ENCODE results near the gene CDH12.

The CDH12 gene

GRCh38 chr5:21823588-21823987, 1029.6 kb downstream of the CDH12 start:
- no peak for DNase-seq (ENCODE audit: low read depth in 2 of 2)

- DNase-seq (ENCODE audit: low read depth in 2 of 2), result no peak
Observed at GRCh38 chr5:21823076-21823574, 1030.0 kb downstream of the CDH12 start.

DNA sequence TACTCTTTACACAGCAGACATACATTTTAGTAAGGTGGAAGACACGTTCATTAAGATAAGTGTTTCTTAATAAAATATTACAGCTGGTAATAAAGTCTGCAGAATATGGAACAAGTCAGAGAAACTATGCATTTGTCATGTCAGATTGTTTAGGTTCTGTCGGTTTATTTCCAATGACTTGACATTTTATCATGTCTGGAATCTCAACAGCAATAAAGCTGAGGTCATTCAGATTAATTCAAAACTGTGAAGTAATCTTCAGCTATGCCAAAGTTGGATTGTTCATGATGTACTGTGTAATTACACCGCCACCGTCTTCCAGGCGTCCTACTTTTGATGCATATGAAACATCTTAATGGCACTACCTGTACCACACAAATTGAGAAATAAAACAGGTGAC, 1032.6 kb downstream of the CDH12 start:
- no peak for DNase-seq (ENCODE audit: low read depth in 2 of 2)

- DNase-seq (ENCODE audit: low read depth in 2 of 2), result no peak
Observed at GRCh38 chr5:21818370-21818720, 1034.8 kb downstream of the CDH12 start.

DNA sequence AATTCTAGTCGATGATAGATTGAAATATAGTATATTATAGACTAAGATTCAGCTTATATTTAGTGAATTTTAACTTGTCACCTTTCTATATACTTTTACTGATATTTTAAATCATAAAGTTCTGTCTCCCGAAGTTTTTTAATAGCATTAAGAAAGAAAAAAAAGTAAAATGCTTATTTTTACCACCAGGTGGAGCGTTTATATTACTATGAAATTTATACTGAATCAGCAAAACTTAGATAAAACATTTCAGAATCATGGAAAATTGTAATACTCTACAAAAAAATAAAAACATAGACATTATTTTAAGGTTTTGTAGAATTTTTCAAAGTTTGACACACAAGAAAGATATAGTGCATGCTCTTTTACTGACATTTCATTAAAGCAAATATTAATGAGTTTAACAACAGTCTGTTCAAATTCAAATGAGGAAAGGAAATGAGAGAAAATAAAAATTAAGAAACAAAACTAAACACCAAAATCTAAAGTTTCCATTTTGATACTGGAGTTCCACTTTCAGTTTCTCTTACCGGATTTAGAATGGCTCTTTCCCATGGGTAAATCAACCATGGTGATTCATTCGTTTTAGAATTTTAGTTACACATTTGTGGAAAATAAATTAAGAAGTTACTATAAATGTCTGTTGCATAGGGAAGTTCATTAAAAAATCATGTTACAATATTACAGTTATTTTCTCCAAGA, 1035.3 kb downstream of the CDH12 start:
- DNase-seq (ENCODE audit: low read depth in 2 of 2), result no peak

DNA sequence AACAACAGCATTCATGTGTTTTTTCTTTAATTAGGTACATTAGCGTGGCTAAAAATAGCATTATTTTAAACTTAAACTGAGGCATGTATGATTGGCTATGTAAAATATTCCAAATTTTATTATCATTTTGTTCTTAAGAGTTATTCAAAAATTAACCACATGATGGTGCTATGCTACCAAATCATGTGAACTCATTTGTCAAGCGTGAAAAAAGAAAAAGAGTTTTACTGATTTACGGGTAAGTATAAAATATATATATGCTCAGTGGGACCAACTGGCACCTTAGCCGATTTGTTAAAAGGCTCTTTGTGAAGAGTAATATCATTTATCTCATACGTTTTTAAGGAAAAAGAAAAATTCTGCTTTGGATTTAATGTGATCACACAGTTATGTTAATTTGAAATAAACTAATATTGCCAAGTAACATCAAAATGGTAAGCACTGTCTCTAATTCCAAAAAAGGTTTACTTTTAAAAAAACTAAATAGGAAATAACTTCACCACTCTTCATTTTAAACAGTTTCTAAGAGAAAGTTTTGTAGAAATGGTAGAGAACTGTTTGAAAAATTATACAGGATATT, 1042.3 kb downstream of the CDH12 start:
- no peak for DNase-seq (ENCODE audit: low read depth in 2 of 2)

DNA sequence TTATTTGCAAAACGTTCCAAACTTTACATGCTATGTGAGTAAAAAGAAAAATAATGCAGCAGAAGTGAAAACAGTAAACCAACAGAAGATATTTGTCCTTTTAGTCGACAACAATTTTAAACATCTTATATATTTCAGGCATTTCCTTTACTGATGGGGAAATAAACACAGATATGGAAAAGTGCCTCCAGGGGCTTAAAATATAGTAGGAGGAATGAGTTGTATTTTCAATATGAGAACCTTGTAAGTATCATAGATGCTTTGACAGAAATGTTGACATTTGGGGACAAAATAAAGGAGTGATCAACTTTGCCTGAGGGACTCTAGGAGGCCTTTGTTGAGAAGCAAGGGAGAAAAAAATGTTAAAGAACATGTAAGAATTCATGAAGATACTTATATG, 1043.5 kb downstream of the CDH12 start:
- no peak for DNase-seq (ENCODE audit: low read depth in 2 of 2)

DNA sequence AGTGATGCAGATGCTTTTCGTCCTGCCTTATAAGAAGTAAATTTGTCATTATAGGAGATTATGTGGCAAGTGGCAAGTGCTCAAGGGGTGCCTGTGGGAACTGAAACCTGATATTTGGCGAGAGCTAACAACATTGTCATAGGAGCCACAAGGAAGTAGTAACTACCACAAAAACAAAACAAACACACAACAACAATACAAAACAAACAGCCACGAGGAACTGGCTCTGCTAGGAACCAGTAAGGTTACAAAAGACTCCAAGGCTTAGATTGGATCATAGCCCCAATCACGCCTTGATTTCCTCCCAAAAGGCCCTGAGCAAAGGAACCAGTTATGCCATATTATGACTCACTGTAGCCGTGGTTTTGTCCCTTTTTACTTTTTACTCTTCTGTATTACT, 1045.2 kb downstream of the CDH12 start:
- no peak for DNase-seq (ENCODE audit: low read depth in 2 of 2)

DNA sequence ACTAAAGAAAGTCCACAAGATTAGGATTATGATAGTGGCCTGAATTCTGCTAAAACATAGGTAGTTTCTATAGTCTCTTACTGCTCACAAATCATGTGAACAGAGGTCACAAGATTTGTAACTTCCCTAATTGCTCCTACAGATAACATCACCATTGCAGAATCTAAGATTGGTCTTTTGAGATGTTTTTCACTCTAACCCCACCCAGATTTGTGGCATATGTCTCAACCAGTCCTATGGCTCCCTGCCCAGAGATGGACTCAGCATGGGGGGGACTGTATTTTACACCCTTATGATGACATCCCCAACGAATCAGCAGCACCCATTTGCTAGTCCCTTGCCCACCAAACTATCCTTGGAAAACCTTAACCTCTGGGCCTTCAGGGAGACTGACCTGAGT, 1046.2 kb downstream of the CDH12 start:
- DNase-seq (ENCODE audit: low read depth in 2 of 2), result no peak

DNA sequence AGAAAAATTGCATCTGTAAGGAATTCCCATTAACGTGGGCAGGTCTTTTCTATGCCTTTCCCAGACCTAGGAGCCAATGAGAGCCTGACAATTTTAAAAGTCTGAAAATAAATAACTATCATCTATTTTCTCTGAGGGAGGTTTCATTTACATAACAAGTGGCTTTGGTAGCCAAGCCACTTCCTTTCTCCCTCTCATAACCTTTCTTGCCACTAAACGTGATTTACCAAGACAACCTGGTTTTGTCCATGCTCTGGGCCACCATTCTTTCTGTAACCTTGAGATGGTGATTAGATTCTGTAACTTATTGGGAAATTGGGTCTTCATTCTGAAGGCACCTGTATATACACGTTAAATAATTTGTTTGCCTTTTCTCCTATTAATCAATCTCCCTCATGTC, 1046.9 kb downstream of the CDH12 start:
- DNase-seq (ENCODE audit: low read depth in 2 of 2), result no peak

- DNase-seq (ENCODE audit: low read depth in 2 of 2), result no peak
Observed at GRCh38 chr5:21802869-21803490, 1050.2 kb downstream of the CDH12 start.

DNA sequence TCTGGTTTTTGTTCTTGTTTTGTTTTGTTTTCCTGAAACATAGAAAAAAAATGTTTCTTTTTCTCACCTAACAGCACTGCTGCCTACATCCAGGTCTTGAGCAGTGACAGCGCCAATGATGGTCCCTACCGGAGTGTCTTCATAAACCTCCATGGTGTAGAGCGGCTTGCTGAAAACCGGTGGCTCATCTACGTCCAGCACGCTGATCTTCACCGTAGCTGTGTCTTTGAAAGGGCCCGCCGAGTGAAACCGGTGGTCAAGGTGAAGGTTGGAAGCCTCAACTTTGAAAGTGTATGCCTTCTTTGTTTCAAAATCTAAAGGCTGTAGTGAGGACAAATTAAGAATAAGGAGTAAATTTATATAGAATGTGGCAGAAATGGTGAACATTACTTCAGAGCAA, 1051.0 kb downstream of the CDH12 start:
- DNase-seq (ENCODE audit: low read depth in 2 of 2), result no peak

DNA sequence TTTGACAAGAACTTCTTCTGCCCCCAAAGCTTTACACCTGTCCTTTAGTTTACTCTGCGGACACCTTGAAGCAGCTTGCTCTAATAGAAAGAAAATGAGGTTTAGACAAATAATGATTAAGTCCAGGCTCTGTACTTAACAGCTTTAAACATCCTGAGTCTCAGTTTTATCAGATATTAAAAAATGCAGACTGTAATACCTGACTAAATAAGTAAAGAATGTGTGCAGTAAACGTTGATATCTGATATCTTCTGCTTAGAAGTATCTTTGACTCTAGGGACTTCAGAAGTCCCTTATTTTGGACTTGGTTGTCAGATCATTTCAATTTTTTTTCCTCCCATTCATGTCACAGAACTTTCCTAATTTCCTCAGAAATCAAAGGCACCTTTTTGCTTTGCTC, 1060.4 kb downstream of the CDH12 start:
- DNase-seq (ENCODE audit: low read depth in 2 of 2), result no peak

DNA sequence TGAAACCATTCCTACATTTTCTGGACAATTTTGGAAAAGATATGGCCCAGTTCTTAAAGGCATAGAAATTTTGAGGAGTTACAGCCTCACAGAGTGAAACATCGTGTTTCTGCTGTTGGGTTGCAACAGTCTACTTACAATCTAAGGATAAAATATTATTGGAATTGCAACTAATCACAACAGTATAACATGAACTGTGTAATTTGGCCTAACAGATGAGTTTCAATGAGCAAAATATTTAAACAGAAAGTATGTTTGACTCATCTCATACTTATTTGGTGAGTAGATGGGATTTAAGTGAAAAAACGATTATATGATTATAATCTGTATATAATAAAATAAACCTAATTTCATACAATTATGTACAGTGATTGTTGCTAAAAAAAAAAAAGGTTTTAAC, 1061.8 kb downstream of the CDH12 start:
- DNase-seq (ENCODE audit: low read depth in 2 of 2), result no peak

DNA sequence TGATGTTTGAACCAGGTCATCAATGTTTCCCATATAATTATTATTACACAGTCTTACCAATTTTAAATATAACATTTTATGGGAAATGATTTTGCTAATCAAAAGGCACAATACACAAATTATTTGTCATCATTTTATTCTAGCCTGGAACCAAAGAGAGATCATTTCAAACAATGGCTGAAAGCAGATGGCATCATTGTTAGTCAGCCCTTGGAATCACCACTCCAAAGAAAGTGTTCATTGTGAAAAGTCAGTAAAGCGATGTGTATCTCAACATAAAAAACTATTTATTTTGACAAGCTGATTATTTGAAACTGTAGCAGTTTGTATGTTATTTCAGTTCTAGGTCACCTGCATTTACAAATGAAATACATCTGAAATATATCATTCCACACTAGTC, 1068.7 kb downstream of the CDH12 start:
- DNase-seq (ENCODE audit: low read depth in 2 of 2), result no peak

GRCh38 chr5:21783074-21783679, 1070.0 kb downstream of the CDH12 start:
- DNase-seq (ENCODE audit: low read depth in 2 of 2), result no peak

GRCh38 chr5:21776466-21776865, 1076.7 kb downstream of the CDH12 start:
- DNase-seq (ENCODE audit: low read depth in 2 of 2), result no peak

DNA sequence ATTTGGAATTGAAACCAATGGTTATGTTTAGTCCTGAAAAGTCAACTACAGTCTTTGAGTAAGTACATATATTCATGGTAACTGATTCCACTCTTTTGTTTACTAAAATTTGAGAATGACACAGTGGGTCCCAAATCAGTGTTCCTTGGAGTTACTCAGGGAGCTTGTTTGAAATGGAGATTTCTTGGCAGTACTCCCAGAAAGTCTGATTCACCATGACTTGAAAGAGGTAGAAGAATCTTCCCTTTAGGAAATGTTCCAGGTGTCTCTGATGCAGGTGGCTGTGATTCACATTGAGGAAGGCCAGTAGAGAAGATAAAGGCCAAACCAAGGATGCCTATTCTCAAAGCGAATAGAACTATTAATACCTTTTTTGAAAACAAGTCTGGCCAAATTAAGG, 1078.3 kb downstream of the CDH12 start:
- no peak for DNase-seq (ENCODE audit: low read depth in 2 of 2)

DNA sequence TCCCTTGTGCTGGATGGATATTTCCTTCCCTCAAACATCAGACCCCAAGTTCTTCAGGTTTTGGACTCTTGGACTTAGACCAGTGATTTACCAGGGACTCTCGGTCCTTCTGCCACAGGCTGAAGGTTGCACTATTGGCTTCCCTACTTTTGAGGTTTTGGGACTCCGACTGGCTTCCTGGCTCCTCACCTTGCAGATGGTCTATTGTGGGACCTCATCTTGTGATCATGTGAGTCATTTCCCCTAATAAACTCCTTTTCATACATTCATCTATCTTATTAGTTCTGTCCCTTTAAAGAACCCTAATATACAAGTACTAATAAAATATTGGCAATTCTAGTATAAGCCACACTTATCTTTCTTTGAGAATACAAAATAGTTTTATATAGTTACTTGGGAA, 1078.9 kb downstream of the CDH12 start:
- no peak for DNase-seq (ENCODE audit: low read depth in 2 of 2)

DNA sequence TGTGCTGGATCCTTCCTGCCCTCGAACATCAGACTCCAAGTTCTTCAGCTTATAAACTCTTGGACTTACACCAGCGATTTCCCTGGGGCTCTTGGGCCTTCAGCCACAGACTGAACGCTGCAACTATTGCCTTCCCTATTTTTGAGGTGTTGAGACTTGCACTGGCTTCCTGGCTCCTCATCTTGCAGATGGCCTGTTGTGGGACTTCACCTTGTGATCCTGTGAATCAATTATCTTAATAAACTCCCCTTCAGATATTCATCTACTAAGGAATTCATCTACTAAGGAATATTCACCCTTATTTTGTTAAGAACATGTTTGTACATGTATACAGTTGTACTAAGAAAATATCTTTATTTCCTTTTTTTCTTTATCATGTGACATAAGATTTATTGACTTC, 1079.7 kb downstream of the CDH12 start:
- DNase-seq (ENCODE audit: low read depth in 2 of 2), result no peak

- no peak for DNase-seq (ENCODE audit: low read depth in 2 of 2)
Observed at GRCh38 chr5:21765406-21765805, 1087.7 kb downstream of the CDH12 start.

DNA sequence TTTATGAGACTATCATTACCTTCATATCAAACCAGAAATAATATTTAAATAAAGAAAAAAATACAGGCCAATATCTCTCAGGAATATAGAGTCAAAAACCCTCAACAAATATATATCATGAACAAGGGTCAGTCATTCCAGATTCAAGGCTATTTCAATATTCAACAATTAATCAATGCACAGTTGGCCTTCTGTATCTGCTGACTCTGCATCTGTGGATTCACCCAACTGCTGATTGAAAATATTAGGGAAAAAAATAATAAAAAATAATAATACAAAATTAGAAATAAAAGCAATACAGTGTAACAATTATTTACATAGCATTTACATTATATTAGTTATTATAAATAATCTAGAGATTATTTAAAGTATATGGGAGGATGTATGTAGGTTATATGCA, 1114.0 kb downstream of the CDH12 start:
- no peak for DNase-seq (ENCODE audit: low read depth in 2 of 2)

DNA sequence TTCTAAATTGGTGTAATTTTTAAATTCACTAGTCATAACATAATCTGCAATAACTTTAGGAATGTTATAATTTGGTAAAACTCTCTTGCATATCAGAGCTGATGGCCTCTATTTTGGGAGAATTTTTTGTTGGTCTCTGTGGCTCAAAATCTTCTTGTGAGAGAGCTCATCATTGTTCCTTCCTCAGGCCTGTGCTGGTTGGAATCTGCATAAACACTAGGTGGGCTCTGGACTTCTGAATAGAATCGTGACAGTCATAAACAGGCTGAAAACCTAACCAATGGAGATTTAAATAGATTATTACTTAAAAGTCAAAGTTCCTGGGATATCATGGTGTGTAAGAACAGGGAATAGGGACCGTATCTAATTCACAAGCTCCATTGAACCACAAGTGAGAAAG, 1129.6 kb downstream of the CDH12 start:
- no peak for DNase-seq (ENCODE audit: low read depth in 2 of 2)
